AML-193 (cell line): ENCODE results near the gene ABRACL.
"Not testable (repeated sequence)": the region's sequence is repeated elsewhere in the genome, so short reads cannot be mapped to it uniquely, and the experiment has no call there.

ENCODE experiments used
- DNase-seq, 2 experiments: peaks; one replicate each; lab custom pipeline; 2025; lab: John Stamatoyannopoulos, UW

Gene ABRACL

DNA sequence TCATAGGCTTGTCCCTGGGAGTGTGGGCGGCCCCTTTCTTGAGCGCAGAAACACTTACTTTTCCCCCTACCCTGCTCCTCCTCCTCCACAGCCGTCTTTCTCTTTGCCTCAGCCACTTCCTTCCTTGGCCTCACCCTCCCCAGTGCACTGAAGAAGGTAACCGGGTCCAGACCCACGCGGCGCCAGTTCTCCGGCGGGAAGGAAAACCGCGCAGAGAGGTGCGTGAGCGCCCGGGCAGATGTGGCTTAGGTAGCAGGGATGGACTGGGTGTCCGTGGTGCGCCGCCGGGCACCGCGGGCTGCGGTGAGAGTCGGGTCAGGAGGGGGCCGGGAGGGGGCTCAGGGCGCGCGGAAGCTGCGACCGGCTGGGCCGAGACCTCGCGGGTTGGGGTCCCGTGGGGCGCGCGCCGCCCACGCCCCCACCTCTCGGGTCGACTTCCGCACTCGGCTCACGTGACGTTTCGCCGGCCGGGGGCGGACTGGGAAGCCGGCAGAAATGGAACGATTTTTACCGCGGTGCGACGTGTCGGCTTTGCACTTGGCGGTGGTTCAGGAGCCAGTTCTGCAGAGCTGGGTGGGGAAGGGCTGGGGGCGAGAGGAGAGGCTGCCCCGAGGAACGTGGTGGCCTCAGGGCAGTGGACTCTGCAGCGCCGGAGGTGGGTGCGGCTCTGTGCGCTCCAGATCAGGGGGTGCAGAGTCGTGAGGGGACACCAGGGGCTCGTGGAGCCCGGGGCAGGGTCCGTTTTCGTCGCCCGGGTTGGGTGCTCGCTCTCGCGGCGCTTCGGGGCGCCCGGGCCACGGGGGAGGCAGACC, at the start of gene ABRACL:
Gene ABRACL, plus strand, starts transcription at position 88 of the 812 bp plus-strand sequence. CDS start 5,416 bp downstream, outside the sequence.
- DNase-seq = peak; percentile 88 to 92

DNA sequence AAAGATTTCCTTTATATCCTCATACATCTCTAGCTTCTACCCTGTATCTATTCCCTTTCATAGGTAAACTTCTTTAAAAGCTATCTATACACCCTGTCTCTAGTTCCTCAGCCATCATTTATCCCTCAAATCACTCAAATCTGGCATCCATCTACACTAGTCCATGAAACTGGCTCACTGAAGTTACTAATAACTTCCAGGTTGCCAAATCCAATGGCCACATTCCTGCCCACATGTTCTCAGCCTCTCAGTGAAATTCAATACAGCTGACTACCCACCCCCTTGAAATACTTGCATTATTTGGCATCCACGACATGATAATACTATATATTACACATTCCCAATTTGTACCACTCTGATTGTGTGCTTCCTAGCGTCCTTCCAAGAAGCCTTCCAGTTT, 49.2 kb upstream of the ABRACL start:
- no peak for DNase-seq

DNA sequence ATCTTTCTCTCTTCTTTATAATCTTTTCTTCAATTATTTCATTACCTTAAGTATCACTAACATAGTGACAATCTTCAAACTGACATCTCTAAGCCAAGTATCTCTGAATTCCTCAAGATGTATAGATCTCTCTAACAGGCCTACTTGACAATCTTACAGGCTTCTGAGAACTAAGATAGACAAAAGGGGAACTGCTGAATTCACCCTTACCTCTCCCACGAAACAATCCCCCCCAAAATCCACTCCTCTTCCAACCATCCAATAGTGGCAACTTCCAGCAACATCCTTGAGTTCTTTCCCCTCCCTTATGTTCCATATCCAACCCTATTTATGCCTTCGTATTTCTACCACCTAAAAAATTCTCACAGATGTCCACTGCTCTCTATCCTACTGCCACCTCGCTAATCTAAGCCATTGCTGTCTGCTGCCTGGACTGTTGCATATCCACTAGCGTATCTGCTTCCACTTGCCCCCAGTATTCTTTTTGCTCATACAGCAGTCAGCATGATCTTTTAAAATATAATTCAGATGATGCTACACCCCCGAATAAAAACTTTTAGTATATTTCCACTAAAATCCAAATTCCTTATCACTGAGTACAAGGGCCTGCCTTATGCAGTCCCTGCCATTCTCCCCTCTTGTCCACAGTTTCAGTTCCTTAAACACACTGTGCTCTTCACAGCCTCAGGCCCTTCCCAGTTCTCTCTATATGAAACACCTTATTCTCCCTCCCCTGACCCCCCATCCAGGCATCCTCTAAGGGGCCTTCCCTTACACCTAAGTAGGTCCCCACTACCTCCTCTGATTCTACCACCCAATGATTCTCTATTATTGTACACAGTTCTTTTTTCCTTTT, 48.5 kb upstream of the ABRACL start:
- DNase-seq = no peak

DNA sequence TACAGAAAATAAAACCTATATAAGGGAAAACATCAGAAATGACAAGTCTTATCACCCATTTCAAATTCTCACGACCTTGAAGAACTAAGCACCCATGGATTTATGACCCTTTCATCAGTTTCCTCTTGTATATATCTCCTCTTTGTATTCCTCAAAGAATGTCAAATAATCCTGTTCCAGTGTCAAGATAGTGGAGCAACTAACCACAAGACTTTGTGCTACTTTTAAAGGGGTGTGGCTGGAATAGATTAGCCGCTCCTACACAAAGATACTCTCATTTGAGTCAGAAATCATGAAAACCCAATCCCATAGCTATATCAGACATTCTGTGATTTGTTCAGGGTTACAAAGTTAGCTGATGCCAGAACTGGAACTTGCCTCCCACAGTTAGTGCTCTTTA, 47.1 kb upstream of the ABRACL start:
- DNase-seq = no peak

- no peak for DNase-seq
Measured at GRCh38 chr6:138986578-138986977, 42.0 kb upstream of the ABRACL start.

GRCh38 chr6:138987080-138987642, 41.4 kb upstream of the ABRACL start:
- no peak for DNase-seq

DNA sequence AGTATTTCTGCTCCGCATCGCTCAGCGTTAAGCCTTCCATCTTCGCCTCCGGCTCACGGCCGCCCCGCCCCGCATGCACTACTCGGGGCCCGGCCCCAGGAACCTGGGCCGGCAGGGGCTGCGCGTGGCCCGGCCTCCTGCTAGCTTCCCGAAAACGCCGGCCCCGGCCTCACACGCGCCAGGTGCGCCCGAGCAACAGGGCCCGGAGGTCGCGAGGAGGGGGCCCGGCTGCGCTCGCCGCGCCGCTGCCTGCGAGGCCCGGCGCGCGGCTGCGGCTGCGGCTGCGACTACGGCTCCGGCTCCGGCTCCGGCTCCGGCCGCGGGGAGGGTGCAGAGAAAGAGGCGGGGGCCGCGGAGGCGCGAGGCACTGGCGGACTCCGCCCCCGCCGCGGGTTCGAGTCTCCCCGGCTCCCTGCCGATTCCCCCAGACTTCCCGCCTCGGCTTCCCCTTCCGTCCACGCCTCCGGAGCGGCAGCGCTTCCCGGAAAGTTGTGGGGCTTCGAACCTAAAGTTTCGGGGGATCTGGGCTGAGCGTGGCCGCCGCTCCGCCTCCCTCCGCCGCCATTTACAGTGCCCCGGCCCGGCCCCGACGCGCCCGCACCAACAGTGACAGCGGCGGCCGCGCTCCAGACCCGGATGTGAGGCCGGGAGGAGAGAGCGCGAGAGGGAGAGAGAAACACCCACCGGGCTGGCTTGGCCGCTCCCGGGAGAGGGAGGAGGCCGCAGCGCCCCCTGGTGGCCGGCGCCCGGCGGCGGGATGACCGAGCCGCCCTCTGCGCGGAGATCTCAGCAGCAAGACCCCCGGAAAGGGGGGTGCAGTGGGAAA, 40.7 kb upstream of the ABRACL start, which contains the start of gene REPS1:
Gene REPS1, minus strand, starts transcription at position 611 of the 826 bp plus-strand sequence. Its CDS starts 571 bp downstream, at position 40.
- peak; percentile 93 to 94 for DNase-seq

DNA sequence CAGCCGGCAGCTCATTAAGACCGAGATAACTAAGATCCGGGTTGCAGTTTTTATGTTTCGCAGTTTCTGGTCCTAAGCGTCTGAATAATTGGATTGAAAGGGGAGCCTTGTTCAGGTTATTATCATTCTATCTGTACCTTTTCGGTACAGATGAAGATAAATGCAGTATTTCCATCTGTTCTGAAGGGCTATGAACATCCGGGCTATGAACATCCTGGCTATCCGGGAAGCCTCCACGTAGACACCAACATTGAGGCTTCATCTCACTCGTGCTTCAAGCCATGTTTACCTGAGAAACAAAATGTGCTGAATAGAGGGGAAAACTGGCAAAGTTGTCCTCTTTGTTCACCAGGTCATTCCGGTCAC, 40.1 kb upstream of the ABRACL start:
- DNase-seq = no peak

DNA sequence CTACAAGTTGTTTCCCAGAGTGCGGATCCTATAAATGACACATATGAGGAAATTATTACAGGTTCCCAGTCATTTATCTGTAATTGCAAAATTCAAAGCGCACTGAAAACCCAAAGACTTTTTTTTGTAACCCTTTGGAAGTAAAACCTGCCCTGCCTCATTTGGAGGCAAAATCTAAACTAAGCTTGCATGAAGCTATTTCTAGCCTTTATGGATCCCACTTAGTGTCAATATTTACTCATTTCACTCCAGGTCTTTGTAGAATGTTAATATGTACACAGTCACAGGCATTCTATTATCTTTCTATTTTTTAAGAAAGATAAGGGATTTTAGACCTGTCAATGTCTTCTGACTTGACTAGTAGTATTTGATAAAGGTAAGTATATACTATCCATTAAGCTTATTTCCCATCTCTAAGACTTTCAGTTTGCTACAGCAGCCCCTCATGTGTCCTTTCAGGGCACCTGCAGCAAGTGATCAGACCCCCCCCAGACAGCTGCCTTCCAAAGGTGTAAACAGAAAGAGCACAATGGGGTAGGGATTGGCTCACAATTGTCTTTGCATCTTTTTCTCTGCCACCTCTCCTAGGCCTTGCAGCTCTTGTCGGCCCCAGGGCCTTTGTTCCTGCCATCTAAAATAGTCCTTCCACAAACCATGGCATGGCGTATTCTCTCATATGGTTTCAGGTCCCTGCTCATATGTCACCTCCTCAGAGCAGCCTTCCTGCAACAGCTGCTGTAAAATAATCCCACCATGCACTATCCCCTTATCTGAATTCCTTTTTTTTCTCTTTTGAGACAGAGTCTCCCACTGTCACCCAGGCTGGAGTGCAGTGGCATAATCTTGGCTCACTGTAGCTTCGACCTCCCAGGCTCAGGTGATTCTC, 39.2 kb upstream of the ABRACL start:
- no peak for DNase-seq

DNA sequence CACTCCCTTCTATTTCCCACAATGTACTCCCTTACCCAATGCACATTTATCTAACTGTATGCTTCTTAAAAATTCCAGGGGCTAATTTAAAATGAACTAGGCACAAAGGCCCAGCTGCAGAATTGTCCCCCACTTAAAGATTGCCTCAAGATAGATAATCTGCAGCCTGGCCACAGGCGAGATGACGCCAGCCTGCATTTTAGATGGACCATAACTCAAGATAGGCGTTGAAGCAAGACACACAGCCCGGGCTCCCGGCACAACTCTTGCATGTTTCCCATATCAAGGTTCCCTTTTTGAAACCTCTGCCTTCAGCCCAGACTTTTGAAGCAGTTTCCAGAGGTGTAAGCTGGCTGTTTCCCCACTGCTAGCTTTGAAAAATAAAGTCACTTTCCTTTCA, 37.3 kb upstream of the ABRACL start:
- DNase-seq = no peak

GRCh38 chr6:138992965-138993364, 35.6 kb upstream of the ABRACL start:
- not testable (repeated sequence) for DNase-seq

- DNase-seq = not testable (repeated sequence)
Measured at GRCh38 chr6:138993410-138993809, 35.1 kb upstream of the ABRACL start.

DNA sequence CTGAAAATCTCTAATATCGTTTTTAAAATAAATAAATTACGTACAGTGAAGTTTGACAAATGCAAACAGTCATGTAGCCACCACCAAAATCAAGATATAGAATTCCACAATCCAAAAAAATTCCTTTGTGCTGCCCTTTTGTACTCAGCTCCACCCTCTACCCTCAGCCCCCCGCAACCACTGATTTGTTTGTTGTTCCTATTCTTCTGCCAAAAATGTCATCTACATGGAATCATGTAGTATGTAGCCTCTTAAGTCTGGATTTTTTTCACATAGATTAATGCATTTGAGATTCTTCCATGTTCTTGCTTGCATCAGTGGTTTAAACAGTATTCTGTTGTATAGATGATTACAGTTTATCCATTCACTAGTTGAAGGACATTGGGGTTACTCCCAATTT, 32.0 kb upstream of the ABRACL start:
- no peak for DNase-seq

DNA sequence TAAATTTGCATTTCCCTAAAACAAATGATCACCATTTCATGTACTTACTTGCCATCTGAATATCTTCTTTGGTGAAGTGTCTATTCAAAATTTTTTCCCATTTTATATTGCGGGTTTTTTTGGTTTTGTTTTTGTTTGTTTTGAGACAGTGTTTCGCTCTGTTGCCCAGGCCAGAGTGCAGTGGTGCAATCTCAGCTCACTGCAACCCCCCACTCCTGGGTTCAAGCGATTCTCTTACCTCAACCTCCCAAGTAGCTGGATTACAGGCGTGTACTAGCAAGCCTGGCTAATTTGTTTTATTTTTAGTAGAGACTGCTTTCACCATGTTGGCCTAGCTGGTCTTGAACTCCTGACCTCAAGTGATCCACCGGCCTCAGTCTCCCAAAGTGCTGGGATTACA, 31.4 kb upstream of the ABRACL start:
- DNase-seq = no peak

DNA sequence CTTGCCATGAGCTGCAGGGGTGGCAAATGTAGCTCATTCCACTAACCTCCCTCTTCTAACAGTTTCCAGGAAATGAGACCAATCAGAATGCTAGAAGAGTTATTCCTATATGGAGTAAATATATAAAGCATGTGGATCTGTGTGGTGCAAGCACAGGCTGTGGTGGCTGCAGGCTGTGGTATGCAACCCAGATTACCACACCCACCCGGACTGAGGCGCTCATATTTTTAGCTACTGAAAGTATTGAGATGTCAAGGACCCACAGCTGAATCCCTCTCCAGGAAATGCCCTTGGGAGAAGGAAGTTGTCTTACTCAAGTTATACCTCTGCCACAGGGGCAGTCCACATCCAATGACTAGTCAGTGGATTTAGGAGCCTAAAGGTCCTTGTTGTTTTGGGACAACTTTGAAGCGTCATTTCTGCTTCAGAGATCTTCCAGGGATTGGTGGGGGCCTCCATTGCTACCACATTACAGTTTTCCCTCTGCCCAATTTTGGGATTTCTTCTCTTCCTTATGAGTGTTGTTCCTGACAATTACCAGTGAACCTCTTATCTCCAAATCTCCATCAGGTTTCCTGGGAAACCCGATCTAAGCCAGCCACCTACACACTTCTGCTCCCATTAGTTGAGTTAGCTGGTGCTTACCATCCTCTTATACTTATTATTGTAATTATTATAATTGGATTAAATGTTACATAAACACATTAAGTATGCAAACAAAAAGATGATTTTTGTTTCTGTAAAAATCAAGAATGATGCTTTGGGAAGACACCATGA, 28.4 kb upstream of the ABRACL start:
- DNase-seq = peak; percentile 28 to 41

- DNase-seq = peak; percentile 60 to 63
Measured at GRCh38 chr6:139003751-139004150, 24.8 kb upstream of the ABRACL start.

GRCh38 chr6:139006477-139006876, 22.1 kb upstream of the ABRACL start:
- no peak for DNase-seq

GRCh38 chr6:139007428-139007827, 21.1 kb upstream of the ABRACL start:
- DNase-seq = no peak

GRCh38 chr6:139008117-139008516, 20.4 kb upstream of the ABRACL start:
- no peak for DNase-seq

- no peak for DNase-seq
Measured at GRCh38 chr6:139010674-139011073, 17.9 kb upstream of the ABRACL start.
